Breast epithelium (tissue), 4 donors: ENCODE data around the gene ARPIN. TPM values are rescaled to one million over a fixed set of nuclear protein-coding genes. Genes with fewer than 3 reads are reported as not detected.
"Not testable (repeated sequence)": the region's sequence is repeated elsewhere in the genome, so short reads cannot be mapped to it uniquely, and the experiment has no call there.

Source experiments
- DNase-seq, 2 donors: peaks; one replicate each; pipeline ENCODE4 v3.0.0-alpha.2; 2019; ENCODE audit warnings: low spot score in 2 of 2
- H3K27ac ChIP-seq, 2 donors: fragments of 200-600 bp; sonication (generic) in 1 of 2; one replicate each; pipeline ENCODE4 v1.5.1; 2016 to 2019; ENCODE audit warnings: mild to moderate bottlenecking in 1 of 2
- H3K27me3 ChIP-seq, 2 donors: fragments of 200-600 bp; sonication (generic) in 1 of 2; one replicate each; pipeline versions ENCODE4 v1.5.1 to v1.6.0; 2017 to 2019; ENCODE audit warnings: control low read depth in 1 of 2, mild to moderate bottlenecking in 1 of 2
- H3K36me3 ChIP-seq: fragments of 200-600 bp; one replicate; pipeline ENCODE4 v1.5.1; 2019
- H3K4me1 ChIP-seq, 2 donors: fragments of 200-600 bp; sonication (generic); one replicate each; pipeline ENCODE4 v1.5.1; 2016 to 2019; ENCODE audit warnings: control low read depth in 1 of 2
- H3K4me3 ChIP-seq, 3 donors: fragments of 200-600 bp; sonication (generic); 1 replicate in 2 of 3; 2 replicates in 1 of 3; pipeline ENCODE4 v1.5.1; 2016 to 2019; ENCODE audit warnings: mild to moderate bottlenecking in 3 of 3, moderate library complexity in 2 of 3
- H3K9me3 ChIP-seq, 2 donors: fragments of 200-600 bp; sonication (generic) in 1 of 2; one replicate each; pipeline ENCODE4 v1.5.1; 2016 to 2019; ENCODE audit warnings: control low read depth in 1 of 2
- CTCF ChIP-seq, 3 donors: fragments of 450-650 bp; IDR thresholded peaks; one replicate each; pipeline ENCODE4 v1.5.1; 2016 to 2017; ENCODE audit warnings: antibody characterized with exemption in 3 of 3, mild to moderate bottlenecking in 3 of 3, moderate library complexity in 3 of 3
- POLR2A ChIP-seq: fragments of 450-650 bp; IDR thresholded peaks from one replicate; pipeline ENCODE4 v1.6.1; 2016; ENCODE audit warnings: antibody characterized with exemption, mild to moderate bottlenecking, moderate library complexity
- POLR2AphosphoS5 ChIP-seq, 3 donors: sonication (generic); formaldehyde crosslinking; IDR thresholded peaks; one replicate each; pipeline ENCODE4 v1.6.1; 2017; ENCODE audit warnings: antibody characterized with exemption in 3 of 3
- intact Hi-C: fragments of 100-400 bp; cut with DNase I; formaldehyde crosslinking; loops from one replicate; pipeline ENCODE4 v1.15.1; 2023; ENCODE audit warnings: low total_unique reads
- total RNA-seq, 3 donors: library from RNA; depleted of rRNA; stranded (reverse); fragments of >200 nt; gene quantifications; one replicate each; pipeline ENCODE4 v1.1.0, GENCODE V29; 2016

The ARPIN gene
- total RNA-seq, 3 donors from 2014 or later = 14.6 to 22.3 (median 17.0) TPM

- Histone ChIP-seq H3K9me3 (no peaks in the 10 kb centered on the region), H3K4me1 (no peaks in the 10 kb centered on the region), H3K36me3 (no peaks in the 10 kb centered on the region), H3K4me3 (no peak overlapping the region), H3K27me3 (no peaks in the 10 kb centered on the region), H3K27ac (no peak overlapping the region)
- TF ChIP-seq POLR2AphosphoS5 (IDR thresholded peaks at IDR 0.05) (no peak), CTCF (IDR thresholded peaks at IDR 0.05) (no peak), POLR2A (no peak)
- no peak for DNase-seq
- intact Hi-C loops = no loop called here
These were observed 42.7 kb downstream of the ARPIN start for GRCh38 chr15:89870006-89870405.

GRCh38 chr15:89869490-89869889 is 43.3 kb downstream of the ARPIN start:
- H3K27ac ChIP-seq, H3K27me3 ChIP-seq, intact Hi-C loops, H3K4me1 ChIP-seq, H3K9me3 ChIP-seq, DNase-seq, H3K36me3 ChIP-seq, H3K4me3 ChIP-seq: not testable (repeated sequence)

- no peak for TF ChIP-seq CTCF (IDR thresholded peaks at IDR 0.05)
- TF ChIP-seq POLR2A = no peak
- no peak for TF ChIP-seq POLR2AphosphoS5 (IDR thresholded peaks at IDR 0.05)
- no peak for DNase-seq
- H3K4me3 ChIP-seq = no peak overlapping the region
- H3K27me3 ChIP-seq = no peaks in the 10 kb centered on the region
- no peaks in the 10 kb centered on the region for H3K9me3 ChIP-seq
- intact Hi-C loops = no loop called here
- no peaks in the 10 kb centered on the region for H3K4me1 ChIP-seq
- peak overlapping the region in 1 of 2 donors; percentile 11 for H3K27ac ChIP-seq
- H3K36me3 ChIP-seq = no peaks in the 10 kb centered on the region
These were observed 47.6 kb downstream of the ARPIN start for GRCh38 chr15:89864958-89865739.

GRCh38 chr15:89863918-89864317 is 48.8 kb downstream of the ARPIN start:
- H3K4me1 ChIP-seq = no peaks in the 10 kb centered on the region
- intact Hi-C loops = loop anchor here (2.0 kb wide), 1 partner anchor 31 kb away; no protein-coding TSS in a partner anchor
- TF ChIP-seq POLR2A (no peak), CTCF (IDR thresholded peaks at IDR 0.05) (no peak), POLR2AphosphoS5 (IDR thresholded peaks at IDR 0.05) (no peak)
- peak overlapping the region in 1 of 2 donors; percentile 13 for H3K27ac ChIP-seq
- H3K4me3 ChIP-seq = no peak overlapping the region
- no peak for DNase-seq
- H3K27me3 ChIP-seq = no peaks in the 10 kb centered on the region
- H3K36me3 ChIP-seq = no peaks in the 10 kb centered on the region
- no peaks in the 10 kb centered on the region for H3K9me3 ChIP-seq

GRCh38 chr15:89860891-89861290 is 51.9 kb downstream of the ARPIN start:
- no peaks in the 10 kb centered on the region for H3K36me3 ChIP-seq
- no peak overlapping the region for H3K27ac ChIP-seq
- intact Hi-C loops = no loop called here

More at GRCh38 chr15:89860891-89861290, 51.9 kb downstream of the ARPIN start:
- H3K4me3 ChIP-seq = no peak overlapping the region
- H3K27me3 ChIP-seq = no peaks in the 10 kb centered on the region
- TF ChIP-seq POLR2A (no peak), CTCF (IDR thresholded peaks at IDR 0.05) (no peak), POLR2AphosphoS5 (IDR thresholded peaks at IDR 0.05) (no peak)
- no peaks in the 10 kb centered on the region for H3K9me3 ChIP-seq
- H3K4me1 ChIP-seq = no peaks in the 10 kb centered on the region
- DNase-seq = no peak
